Glomerular endothelial cell (primary cell): ENCODE results near the gene NEK7. TPM values are rescaled to one million over a fixed set of nuclear protein-coding genes. Genes with fewer than 3 reads are reported as not detected.
"Not testable (repeated sequence)": the region's sequence is repeated elsewhere in the genome, so short reads cannot be mapped to it uniquely, and the experiment has no call there.

Experiments
- DNase-seq: peaks from one replicate; pipeline ENCODE4 v3.0.0-alpha.2; 2011; ENCODE audit warnings: low read depth, low spot score; ENCODE audit errors: extremely low read depth
- total RNA-seq: library from RNA; depleted of rRNA; stranded (reverse); fragments of >200 nt; gene quantifications from 2 replicates; pipeline ENCODE4 v1.2.3, GENCODE V29; 2015

Gene NEK7
- total RNA-seq, 1 donor from 2014 or later: 48.6 TPM

DNA sequence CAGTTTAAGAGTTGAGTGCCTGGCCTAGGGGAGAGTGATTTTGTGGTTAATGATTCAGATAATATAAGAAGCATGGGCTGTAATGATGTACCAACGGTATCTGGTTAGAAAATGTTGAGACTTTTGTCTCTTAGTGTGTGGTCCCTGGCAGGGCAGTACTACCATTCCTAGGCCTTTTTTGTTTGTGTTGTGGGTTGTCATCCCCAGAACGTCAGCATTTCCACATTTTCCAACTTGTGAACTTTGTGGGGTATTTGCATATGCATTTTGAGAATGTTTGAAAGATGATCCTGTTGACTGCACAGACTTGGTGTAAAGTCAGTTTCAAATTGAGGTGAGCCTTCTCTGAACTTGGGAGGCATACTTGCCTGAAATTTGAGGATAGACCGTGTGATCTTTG is 11.4 kb downstream of the NEK7 start:
- no peak for DNase-seq

DNA sequence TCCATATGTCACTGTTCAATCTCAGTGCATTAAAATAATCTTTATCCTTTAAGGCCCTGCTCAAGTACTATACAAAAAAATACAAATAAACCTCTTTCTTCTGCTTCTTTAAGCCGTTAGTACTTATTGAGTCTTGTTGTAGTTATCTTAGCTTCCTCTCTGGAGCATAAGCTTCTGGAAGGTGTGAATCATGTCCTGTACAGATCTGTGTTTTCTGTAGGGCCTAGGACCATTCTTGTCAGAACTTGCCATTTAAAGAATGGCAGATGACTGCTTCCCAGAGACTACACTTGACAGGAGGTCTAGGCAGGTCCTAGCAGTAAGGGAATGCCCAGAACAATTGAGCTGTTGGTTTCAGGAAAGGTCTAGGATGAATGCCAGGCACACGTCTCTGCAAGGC is 12.9 kb downstream of the NEK7 start:
- DNase-seq: no peak

DNA sequence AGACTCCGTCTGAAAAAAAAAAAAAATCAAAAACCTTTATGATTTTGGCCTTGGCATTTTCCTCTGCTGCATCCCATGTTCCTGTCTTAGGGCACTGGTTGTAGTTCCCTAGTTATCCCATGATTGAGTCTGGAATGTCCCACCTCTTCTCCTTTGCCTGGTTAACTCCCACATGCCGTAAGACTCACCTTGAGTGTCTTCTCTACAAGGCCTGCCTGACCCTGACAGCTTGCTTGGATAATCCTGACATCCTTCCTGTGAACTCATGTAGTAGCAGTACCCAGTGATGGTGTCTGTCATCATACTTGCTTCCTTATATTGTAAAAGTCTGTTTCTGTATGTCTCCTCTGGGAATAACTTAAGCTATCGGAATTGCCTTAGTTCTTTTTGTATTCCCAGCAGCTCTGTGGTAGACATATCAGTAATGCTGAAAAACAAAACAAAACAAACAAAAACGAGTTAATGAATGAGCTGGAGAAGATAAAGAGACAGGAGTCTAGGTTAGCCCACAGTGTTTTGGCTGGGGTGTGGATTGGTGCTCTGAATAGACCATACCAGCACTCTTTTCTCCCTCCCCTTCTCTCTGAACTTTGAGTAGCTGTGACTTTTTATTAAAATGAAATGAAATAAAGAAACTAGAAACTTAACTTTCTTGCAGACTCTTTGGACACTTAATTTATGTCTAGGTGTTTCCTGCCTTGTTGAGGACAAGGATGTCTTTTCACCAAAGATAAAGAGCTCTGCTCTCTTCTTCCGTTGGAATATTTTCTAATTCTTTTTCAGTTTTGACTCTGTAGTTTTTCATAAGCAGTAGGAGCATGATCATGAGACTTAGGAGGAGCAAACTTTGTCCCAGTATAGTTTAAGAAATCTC is 15.1 kb downstream of the NEK7 start:
- no peak for DNase-seq

DNA sequence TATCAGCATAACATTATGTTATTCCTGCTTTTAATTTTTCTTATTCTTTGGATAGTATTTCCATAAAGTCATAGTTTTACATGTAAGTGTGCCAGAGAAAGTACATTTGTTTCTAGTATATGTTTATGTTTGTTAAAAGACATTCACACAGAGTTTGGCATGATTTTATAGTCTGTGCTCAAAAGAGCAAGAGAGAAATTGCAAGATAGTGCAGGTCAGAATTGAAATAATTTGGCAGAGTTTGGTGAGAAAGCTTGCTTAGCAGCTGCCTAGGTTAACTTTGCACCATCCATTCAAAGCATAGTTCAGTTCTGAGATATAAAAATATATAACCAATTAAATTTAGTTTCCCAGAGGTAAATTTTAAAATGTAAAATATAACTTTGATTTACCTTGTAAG is 17.0 kb downstream of the NEK7 start:
- no peak for DNase-seq

DNA sequence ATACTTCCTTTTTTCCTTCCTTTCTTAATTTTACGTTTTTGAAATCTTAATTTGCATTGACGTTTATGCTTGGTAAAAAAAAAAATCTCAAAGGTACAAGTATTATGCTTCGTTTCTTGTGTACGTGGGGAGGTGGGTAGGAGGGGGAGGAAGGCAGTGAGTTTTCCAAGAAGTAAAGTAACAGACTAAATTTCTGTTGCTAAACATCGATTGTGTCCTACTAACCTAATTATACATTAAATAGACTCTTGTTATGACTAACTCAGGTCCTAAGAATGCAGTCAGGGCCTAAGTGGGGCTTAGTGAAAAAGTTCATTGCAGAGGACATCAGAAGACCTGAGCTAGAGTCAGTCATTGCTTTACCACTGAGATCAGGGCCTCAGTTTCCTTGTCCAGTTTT is 17.5 kb downstream of the NEK7 start:
- no peak for DNase-seq

DNA sequence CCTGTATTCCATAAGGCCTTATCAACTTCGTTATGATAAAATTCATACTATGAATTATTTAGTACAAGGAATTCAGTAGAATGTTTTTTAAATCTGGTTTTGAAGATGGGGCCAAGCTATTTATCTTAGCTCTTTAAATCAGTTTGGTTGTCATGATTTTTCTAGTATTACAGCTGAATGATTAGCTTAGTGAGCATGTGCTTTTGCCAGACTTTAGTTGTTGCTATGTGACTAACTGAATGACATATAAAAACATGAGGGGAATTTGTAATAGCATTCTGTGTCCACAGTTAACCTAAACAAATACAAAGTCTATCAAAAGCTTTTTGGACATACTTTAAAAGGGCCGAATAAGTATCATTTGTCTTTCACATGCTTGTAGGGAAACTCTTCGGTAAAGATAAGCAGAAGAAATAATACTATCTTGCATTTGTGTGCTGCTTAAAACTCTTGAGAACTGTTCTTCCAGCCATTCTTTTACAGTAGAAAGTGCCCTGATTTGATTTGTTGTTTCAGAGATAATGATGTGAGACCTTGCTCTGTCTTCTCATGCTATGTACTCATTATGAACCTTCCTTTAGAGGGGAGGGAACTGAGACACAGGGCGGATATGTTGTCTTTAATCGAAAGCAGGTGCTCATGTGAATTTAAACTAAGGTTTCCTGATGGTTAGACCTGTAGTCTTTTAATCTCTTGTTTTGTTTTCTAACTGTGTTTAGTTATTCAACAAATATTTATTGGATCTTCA is 18.8 kb downstream of the NEK7 start:
- no peak for DNase-seq

DNA sequence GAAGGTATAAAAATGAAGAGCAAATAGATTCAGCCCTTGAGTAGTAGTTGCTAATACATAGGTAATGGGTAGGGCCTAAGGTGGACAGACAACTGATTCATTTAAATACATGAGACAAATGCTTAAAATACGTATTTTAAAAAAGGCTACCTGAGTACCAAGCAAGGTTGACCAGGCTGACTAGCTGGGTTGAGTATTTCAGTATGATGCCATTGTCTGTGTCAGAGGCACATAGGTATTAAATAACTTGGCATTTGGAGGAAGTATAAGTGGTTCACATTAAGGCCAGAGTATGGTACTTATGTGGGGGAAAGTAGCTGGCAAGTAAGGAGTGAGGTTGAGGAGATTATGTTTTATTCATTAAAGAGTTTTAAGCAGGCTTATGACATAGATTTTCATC is 19.4 kb downstream of the NEK7 start:
- DNase-seq: no peak

DNA sequence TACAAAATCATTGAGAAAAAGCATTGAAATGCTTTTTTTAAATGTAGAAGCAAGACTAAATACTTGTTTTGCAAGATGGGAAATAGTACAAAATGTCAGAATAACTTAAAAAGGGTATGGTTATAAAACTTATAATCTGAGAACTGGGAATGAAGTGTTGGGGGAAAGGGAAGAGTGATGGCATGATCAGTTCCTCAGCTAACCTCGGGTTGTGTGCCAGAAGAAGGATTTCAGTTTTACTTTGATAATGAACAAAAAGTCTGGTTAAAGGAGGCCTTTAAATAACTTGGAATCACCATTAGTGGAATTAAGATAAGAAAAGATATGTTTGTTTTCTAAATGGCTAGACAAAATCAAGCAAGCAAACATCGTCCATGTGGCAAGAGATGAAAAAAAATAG is 20.7 kb downstream of the NEK7 start:
- DNase-seq: no peak

DNA sequence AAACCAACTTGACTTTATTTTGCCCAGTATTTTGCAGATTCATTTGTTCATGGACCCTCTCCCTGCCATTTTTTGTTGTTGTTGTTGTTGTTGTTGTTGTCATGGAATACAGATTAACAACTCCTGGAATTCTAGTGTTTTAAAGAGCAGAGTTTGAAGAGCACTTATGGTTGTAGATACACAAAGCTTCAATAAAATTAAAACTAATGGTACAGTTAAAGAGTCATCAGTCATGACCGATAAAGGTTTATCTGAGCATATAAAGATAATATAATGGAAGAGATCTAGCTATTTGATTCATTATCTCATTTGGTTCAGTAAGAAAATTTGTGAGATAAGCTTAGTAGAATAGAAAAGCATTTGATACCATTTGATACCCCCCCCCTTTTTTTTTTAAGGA is 21.8 kb downstream of the NEK7 start:
- no peak for DNase-seq

DNA sequence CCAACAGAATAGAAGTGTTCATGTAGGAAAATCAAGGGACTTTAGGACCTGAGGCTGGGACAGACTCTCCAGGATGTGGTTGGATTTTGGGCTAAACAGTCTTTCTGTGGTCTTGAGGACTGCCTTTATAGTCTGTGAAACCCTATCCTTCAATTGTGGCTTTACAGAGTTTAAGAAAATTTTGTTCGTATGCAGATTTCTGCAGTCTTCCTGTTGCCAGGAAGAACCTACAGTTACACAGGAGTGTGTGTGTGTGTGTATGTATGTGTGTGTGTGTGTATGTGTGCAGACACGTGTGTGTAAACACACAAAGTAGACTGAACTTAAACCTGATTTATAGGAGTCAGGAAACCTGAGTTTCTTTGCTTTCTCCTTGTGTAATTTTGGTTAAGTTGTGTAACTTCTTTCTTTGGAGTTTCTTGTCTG is 22.8 kb downstream of the NEK7 start:
- no peak for DNase-seq

DNA sequence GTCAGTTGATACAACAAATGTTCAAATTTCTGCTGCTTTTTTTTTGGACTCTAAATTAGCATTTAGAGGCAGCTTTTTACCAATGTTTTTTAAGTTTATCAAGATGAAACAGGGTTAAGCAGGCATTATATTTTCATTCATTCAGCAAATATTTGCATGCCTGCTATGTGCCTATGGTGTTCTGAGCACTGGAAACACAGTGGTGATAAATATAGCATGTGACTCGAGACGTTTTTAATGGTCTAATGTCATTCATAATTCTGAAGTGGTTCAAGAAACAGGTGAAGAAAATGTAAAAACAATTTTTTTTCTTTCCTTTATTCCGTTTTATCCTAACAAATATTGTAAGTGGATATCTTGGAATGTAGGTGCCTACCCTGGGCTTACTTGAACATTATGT is 26.8 kb downstream of the NEK7 start:
- DNase-seq: no peak

DNA sequence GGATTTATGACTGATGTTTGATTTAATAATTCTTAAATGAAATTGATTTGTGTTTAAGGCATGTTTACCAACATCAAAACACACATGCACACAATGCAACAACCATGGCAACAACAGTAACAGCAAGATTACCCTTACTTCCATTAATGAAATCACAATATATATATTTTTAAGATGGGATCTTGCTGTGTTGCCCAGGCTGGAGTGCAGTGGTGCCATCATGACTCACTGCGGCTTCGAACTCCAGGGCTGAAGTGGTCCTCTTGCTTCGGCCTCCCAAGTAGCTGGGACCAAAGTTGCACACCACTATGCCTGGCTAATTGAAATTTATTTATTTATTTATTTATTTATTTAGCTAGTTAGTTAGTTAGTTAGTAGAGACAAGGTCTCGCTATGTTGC is 27.7 kb downstream of the NEK7 start:
- no peak for DNase-seq

DNA sequence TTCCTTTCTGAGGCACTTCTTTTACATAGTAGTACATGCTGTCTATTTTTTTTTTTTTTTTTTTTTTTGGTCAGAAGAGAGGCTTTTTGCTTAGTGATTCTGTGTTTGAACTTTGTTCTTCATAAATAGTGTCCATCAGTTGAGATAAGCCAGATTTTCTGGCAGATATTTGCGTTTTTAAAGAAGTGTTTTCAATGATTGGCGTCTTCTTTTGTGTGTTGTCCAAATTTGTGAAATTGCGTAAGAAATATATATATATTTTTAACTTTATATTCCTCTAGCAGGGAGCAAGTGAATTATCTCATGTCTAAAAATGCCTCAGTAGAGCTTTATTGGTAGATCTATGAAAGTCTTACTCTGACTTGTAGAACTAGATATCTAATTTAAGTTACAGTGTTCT is 28.3 kb downstream of the NEK7 start:
- no peak for DNase-seq

DNA sequence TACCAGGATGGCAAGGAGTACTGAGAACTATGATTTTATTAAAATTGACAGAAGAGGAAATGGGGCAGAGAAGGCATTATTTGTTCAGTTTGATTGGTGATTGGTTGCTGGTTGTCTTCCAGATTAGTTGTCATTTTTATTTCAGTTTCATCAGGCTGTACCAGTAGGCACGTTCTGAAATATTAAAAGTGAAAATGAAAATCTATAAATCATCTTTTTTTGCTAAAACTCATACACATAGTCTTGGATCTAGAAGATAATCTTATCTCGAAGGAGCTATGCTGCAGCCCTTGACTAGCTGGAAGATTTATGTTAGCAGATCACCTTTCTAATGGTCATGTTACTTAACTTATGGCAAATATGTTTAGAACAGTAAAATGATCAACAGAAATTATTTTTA is 29.0 kb downstream of the NEK7 start:
- DNase-seq: no peak

DNA sequence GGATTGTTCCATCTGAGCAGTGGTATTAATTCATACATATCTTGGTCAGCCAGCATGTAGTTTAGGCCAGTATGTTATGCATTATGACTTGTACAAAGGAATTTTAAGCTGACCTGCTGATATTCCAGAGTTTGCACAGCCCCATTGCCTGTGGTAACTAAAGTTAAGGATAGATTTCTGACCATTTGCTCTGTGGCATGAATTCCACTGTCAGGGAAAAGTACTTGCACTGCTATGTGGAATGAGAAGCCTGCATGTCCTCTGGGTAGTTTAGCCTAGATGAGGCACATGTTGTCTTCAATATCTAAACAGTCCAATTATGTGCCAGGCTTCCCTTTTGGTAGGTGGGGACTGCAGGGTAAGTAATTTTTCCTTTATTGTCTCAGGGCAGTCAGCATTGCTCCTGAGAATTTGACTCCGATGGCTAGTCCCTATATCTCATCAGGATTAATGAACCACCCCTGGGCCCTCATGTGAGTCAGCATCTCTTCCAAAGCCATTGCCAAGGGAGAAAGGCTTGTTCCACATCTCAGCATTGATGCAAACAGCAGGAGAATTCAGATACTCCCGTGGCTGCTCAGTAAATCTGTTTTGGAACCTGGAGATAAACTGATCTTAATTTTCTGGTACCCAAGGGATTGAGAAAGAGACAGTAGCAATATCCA is 30.2 kb downstream of the NEK7 start:
- no peak for DNase-seq

DNA sequence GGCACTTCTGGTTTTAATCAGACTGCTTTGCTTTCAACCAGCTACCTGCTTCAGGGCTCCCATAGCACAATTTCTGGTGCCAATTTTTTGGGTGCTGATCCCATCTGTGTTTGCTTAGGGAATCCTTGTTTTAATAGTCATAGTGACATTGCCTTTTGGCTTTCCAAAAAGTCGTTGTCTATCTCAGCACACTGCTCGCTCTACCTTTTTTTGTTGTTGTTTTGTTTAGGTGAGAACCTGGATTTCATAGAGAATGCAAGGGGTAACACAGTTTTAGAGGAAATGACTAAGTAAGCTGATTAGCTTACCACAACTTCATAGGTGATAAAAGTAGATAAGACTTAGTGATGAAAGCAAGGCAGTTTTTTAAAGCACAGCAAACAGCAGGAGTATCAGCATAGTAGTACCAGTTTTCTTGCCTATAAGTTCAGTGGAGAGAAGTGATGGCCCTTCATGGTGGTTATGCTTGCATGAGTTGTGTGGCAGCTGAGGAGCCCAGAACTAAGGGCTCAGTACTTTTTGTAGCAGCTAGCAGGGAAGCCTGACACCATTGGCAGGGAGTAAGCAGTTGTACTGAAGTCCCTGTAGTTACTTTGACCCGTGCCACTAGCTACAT is 31.3 kb downstream of the NEK7 start:
- no peak for DNase-seq

DNA sequence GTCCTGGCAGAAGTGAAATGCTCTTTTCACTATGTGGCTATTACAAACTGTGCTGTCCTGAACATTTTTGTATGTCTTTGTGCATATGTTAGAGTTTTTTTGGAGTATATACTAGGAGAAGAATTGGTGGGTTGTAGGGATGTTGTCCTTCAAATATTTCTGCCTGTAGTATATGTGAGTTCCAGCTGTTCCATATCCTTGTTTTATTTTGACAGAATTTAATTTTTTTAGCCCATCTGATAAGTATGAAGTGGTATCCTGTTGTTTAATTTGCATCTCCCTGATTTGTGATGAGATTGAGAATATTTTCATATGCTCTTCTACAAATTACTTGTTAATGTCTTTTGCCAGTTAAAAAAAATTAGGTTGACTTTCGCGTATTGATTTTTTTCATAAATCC is 34.3 kb downstream of the NEK7 start:
- DNase-seq: no peak

DNA sequence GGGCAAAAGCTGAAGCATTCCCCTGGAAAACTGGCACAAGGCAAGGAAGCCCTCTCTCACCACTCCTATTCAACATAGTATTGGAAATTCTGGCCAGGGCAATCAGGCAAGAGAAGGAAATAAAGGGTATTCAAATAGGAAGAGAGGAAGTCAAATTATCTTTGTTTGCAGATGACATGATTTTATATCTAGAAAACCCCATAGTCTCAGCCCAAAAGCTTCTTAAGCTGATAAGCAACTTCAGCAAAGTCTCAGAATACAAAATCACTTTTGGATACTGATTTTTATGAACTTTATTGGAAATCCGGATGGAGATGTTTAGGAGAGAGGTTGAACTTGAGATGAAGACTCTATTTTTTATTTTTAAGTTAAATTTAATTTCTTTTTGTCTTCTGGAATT is 37.1 kb downstream of the NEK7 start:
- not testable (repeated sequence) for DNase-seq

DNA sequence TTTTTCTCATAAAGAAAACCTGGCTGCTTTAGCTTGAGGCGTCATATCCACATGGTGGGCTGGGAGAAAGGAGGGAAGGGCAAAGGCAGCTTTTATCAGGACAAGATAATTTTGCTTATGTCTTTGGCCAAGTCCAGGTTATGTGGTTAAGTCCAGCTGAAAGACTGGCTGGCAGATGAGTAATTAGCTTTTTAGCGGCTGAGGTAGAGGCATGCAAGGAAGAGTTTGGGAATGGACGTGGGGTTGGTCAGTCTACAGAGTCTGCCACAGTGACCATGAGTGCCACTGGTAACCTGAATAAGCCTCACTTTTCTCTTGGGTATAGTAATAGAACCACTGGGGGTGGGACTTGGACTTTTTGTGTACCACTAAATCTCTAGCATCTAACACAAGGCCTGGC is 39.8 kb downstream of the NEK7 start:
- DNase-seq: no peak

DNA sequence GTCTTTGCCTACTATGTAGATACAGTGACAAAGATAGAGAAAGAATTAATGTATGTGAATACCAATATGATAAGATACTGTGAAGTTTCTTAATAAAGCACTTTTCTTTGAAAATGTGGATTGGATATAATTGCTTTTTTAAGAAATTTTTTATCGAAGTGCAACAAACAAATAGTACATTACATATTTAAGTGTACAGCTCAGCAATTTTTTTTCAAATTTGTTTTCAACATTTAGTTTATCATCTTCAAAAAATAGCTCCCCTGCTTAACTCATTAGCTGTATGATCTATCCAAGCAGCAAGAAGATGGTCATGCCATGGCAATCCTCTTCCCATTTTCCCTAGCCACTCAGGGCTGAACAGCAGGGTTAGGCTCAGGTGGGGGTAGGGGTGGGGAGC is 40.5 kb downstream of the NEK7 start:
- DNase-seq: no peak

DNA sequence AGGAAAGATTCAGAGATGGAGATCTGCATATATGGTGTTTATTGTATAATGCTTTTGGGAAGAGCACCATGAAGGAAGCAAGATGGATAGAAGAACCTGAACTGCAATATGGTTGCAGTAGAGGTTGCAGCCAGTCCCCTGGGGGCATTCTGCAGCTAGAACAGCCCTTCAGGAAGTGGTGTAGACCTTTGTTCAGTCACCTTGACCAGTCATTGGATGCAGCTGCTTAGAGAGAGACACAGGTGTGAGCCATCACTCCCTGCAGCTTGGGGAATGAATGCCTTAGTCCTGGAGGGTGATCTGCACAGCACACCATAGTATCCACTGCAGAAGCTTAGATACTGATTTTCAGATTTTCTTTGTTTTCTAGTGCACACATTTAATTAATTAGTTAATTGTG is 42.3 kb downstream of the NEK7 start:
- DNase-seq: no peak
